HG03457 (cell line): ENCODE measurements around the gene NSRP1.
"Not testable (repeated sequence)": the region's sequence is repeated elsewhere in the genome, so short reads cannot be mapped to it uniquely, and the experiment has no call there.

Experiments
- ATAC-seq: cut with Tn5 transposase; IDR thresholded peaks from one replicate; pipeline ENCODE4 v1.9.1; 2021; ENCODE audit warnings: moderate number of reproducible peaks; ENCODE audit not compliant: unreplicated experiment

Gene NSRP1

DNA sequence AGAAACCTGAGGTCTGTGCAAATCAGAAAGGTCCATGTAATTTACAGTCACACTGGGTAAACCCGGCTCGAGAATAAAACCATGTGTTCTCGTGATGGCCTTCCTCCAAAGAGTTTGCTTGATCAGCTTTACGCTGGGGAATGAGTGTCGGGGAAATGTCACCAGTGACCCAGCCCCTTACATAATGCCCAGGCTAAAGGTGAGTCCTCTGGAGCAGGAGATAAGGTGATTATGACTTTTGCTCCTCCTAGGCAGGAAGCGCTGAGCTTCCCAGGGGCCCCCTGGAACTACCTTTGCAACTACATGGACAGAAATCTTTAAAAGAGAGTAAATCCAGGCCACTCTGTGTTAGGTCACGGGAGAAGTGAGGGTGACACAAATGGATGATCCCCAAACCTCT, 103.2 kb downstream of the NSRP1 start:
- no peak for ATAC-seq

- no peak for ATAC-seq
These were observed 103.8 kb downstream of the NSRP1 start for GRCh38 chr17:30220414-30220813.

DNA sequence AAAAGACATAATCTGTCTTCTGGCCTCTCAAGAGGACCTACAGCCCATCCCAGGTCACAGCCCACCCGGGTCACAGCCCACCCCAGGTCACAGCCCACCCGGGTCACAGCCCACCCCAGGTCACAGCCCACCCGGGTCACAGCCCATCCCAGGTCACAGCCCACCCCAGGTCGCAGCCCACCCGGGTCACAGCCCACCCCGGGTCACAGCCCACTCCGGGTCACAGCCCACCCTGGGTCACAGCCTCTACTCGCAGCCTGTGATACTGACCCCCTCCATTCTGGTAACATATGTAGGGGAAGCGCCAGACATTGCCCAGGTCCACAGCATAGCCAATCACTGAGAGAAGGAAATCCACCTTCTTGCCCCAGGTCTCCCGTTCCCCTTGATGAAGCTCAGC, 104.7 kb downstream of the NSRP1 start:
- ATAC-seq, result no peak

DNA sequence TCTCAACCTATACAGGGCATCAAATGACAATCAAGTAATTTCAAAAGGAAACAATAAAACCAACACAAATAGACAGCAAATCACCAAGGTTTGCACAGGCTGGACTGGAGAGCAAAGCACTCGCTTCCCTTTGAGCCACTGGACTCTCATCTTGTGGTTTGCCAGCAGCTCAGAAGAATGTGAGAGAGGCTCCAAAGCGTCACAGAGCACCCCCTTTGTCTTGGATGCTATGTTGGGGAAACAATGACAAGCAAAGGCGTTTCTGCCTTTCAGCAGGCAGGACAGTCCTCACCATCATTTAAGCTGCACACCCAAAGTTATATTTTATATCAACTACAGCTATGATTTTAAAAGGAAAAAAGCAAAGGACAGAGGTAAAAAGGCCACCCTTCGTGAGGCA, 105.6 kb downstream of the NSRP1 start:
- no peak for ATAC-seq

- ATAC-seq, result no peak
These were observed 106.1 kb downstream of the NSRP1 start for GRCh38 chr17:30222721-30223175.

DNA sequence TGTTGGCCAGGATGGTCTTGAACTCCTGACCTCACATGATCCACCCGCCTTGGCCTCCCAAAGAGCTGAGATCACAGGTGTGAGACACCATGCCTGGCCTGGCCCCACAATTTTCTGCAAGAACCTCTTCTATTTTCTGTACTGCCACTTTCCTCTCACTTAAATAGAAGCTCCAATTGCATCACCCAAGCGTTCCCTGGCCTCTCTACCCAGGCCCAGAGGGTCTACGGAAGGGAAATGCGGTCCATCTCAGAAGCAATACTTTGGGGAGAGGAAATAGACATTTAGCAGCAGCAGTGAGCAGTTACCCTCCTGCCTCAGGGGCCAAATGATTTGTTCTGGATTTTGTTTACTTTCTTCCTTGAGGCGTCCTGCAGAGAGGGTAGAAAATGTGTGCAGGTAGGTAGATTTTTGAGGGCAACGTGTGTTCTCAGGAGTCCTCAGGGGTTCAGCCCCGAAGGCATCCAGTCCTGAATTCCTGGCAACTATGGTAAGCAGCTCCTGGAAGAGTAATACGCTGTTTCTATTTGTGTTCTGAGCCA, 107.9 kb downstream of the NSRP1 start:
- no peak for ATAC-seq

- no peak for ATAC-seq
These were observed 108.5 kb downstream of the NSRP1 start for GRCh38 chr17:30225112-30225511.

DNA sequence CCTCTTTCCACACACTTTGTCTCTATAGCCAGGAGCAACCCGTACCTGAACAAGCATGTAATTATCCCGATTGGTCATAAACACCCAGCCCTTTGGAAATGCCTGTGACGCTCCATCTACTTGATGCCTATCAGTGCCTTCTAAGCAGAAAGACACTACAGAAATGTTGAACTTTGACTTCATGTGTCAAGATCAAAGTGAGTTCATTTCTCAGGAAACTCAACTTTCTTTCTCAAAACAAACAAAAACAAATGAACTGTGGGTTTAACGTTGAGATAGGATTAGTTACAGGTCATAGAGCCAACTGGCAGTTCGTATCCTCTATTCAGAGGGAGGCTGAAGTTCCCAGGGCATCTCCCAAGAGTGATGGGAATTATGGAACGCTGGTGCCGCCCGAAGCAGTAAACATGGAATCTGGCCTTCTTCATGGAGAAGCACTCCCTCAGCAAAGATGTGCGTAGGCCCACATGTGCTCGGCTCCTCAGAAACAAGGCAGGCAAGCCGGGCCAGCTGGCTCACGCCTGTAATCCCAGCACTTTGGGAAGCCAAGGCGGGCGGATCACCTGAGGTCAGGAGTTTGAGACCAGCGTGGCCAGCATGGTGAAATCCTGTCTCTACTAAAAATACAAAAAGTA, 109.4 kb downstream of the NSRP1 start:
- no peak for ATAC-seq

DNA sequence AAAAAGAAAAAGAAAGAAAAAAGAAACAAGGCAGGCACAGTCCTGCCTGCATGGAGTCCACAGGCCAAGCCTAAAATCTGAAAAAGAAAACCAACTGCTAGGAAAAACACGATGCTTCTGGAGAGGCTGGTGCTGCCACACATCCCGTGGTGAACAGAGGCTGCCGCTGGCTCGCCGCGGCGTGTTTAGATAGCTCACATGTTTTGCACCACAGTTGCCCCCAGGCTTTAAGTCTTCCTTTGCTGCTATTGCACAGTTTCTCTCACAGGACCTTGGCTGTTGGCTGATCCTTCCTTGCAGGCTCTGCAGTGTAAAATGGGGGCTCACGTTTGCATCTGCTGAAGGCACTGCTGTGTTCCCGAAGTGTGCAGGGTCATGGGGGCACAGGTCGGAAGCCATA, 110.3 kb downstream of the NSRP1 start:
- ATAC-seq, result no peak

DNA sequence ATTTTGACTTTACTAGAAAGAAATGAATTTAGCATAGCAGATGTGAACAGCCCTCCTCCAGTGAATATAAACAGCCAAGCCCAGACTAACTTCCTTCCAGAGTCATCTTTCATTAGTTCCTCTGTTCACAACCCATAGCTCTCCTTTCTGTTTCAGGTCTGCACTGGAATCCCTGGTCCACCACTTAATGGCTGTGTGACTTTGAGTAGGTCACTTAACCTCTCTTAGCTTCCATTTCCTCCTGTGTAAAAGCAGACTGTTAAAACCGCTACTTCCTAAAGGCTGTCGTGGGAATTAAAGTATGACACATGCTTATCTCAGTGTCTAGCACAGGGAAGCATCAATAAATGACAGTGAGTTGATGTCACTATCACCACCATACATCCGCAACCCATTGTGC, 111.4 kb downstream of the NSRP1 start:
- ATAC-seq, result no peak

GRCh38 chr17:30229012-30229411, 112.4 kb downstream of the NSRP1 start:
- ATAC-seq, result no peak

- ATAC-seq, result not testable (repeated sequence)
These were observed 113.4 kb downstream of the NSRP1 start for GRCh38 chr17:30230009-30230408.

GRCh38 chr17:30230596-30231125, 114.0 kb downstream of the NSRP1 start:
- no peak for ATAC-seq

DNA sequence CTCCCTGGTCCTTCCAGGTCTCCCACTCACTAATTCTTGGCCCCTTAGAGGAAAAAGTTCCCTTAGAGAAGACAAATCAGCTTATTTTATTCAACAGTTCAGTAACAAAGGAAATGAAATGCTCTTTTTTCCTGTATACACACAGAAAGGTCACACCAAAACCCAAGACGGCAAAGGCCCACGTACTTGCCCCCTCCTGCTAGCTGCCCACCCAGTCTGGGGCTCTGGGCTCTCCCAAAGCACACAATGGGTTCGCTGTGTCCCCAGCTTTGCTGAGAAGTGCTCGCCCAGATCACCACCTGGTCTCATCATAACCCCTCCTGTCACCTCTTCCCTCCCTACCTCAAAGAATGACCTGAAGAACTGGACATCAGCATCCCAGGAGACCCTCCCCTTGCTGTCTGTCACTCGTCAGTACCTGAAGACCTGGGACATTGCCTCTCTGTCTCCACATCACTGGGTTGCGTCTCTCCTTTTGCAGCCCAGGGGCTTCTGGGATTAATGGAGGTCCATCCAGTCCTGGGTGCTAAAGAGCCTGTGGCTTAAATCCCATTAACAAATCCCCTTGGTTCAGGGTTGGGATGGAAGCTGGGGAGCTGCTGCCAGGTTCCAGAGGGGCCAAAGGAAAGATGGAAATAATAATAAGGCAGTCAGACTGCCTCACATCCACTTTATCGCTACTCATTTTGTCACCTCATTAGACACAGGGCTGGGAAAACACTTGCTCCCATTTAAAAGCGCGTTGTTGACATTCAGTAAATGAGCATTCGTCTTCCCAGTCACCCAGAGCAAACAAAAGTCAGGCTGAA, 115.6 kb downstream of the NSRP1 start:
- no peak for ATAC-seq

- no peak for ATAC-seq
These were observed 116.3 kb downstream of the NSRP1 start for GRCh38 chr17:30232824-30233427.

DNA sequence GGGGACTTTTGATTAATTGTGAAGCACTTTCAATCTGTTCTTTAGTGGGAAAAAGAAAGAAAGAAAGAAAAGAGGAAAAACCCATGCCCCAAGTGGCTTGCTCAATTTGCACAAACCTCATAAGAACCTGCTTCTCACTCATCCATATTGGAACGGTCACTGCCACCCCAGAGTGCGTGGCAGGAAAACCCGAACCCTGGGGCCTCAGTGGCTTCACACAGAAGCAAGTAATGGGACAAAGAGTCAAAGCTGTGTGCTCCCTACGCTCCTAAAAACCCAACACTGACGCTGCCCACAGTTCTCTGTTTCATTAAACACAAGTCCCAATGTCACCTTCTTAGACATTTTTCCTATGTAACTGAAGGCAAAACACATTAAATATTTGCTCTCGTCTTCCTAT, 117.7 kb downstream of the NSRP1 start:
- ATAC-seq, result no peak

DNA sequence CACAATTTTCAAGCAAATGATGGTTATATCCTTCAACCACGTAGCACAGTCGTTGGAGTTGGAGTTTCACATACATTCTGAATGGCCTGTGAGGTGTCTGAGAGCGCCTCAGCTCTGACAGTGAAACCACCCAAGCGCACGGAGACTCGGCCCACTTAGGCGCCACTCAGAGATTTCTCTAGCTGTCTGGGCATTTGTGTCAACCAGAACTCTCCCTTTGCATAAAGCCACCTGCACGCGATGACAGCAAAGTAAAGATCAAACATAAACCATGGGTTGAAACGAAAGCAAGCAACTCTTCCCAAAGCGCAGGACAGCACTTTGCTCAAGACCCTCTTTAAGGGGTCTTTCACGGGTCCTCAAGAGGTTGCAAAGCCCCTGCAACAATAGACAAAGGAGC, 118.3 kb downstream of the NSRP1 start:
- ATAC-seq, result no peak

DNA sequence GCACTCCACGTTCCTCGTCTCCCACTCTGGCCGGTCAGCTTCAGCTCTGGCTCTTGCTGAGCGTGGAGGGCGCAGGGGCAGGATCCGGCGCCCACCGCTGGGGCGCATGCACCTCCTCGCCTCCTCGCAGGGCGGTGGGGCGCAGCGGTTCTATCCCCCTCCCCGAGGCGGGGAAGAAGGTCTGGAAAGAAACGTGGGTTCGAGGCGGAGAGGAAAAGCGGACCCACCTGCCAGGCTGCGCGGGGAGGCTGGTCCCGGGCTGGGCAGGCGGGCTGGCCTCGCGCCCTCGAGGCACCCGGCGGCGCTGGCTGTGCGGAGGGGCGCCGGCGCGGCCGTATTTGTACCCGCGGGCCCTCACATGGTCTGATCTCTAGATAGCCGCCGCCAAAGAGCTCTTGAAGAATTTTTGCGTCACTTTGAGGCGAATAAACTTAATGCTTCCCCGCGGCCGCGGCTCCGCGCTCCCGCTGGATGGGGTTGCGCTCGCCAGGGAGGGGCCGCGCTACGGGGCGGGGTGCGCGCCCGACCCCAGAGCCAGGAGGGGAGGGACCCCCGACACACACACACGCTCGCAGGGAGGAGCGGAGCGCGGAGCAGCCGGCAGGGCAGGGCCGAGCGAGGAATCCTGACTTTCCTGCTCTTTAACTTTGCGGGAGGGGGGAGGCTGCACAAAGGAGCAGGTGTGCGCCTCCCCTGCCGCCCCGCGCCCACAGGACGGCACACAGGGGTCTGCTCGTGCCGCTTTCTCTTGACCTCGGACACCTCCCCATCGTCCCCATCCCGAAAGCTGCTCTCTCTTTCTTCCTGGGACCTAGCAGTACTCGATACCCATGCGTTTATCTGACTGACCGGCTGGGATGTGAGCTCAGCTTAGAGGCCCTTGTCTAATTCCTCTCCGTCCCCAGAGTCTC, 119.0 kb downstream of the NSRP1 start, which contains the start of gene SLC6A4:
TSS of gene SLC6A4 (minus strand) at position 312 of the 911 bp plus-strand sequence. CDS start 13,739 bp downstream, outside the sequence.
- no peak for ATAC-seq
